Measurements from ENCODE around the gene AHDC1. TPM values are rescaled to one million over a fixed set of nuclear protein-coding genes. Genes with fewer than 3 reads are reported as not detected.

The AHDC1 gene
- 11.8 to 17.4 TPM (median 16.8 TPM) in 5 replicates for total RNA-seq (2022; extraction: Qiagen RNA extraction; ENCODE audit: low read depth)

GRCh38 chr1:27603681-27604578 is at the start of gene AHDC1:
Gene AHDC1 (minus strand): TSS chr1:27604144. CDS start chr1:27552115, 52,029 bp downstream.

GRCh38 chr1:27634985-27635367 is 31.0 kb upstream of the AHDC1 start, which contains the start of gene FGR:
Gene FGR (minus strand): TSS chr1:27635185. CDS start chr1:27623916, 11,269 bp downstream.

GRCh38 chr1:27489973-27490741 is 113.8 kb downstream of the AHDC1 start, which contains the start of gene WASF2:
Gene WASF2 (minus strand): TSS chr1:27490167. CDS start chr1:27428890, 61,277 bp downstream.

Other genes with a start within 250 kb of the AHDC1 start
- 6.8 to 9.6 TPM (median 9.2 TPM) in 5 replicates for gene MAP3K6, start 237.2 kb downstream of the AHDC1 start, total RNA-seq (2022; extraction: Qiagen RNA extraction; ENCODE audit: low read depth)
- not detected in 5 replicates for gene FCN3, start 229.3 kb downstream of the AHDC1 start, total RNA-seq (2022; extraction: Qiagen RNA extraction; ENCODE audit: low read depth)
- not detected in 5 replicates for gene CD164L2, start 220.8 kb downstream of the AHDC1 start, total RNA-seq (2022; extraction: Qiagen RNA extraction; ENCODE audit: low read depth)
- 1.6 to 2.3 TPM (median 1.8 TPM) in 5 replicates for gene GPR3, start 211.5 kb downstream of the AHDC1 start, total RNA-seq (2022; extraction: Qiagen RNA extraction; ENCODE audit: low read depth)
- gene WASF2, start 114.0 kb downstream of the AHDC1 start, total RNA-seq (2022; extraction: Qiagen RNA extraction; ENCODE audit: low read depth), result 40.1 to 52.5 TPM (median 48.7 TPM) in 5 replicates
- gene FGR, start 31.0 kb upstream of the AHDC1 start, total RNA-seq (2022; extraction: Qiagen RNA extraction; ENCODE audit: low read depth), result 0.05 to 0.08 TPM in 2 of 5 replicates, not detected in the others
- gene IFI6, start 68.0 kb upstream of the AHDC1 start, total RNA-seq (2022; extraction: Qiagen RNA extraction; ENCODE audit: low read depth), result 10.4 to 15.9 TPM (median 12.8 TPM) in 5 replicates
- 4.8 to 6.1 TPM (median 5.5 TPM) in 5 replicates for gene FAM76A, start 121.8 kb upstream of the AHDC1 start, total RNA-seq (2022; extraction: Qiagen RNA extraction; ENCODE audit: low read depth)
- gene STX12, start 169.1 kb upstream of the AHDC1 start, total RNA-seq (2022; extraction: Qiagen RNA extraction; ENCODE audit: low read depth), result 6.8 to 9.9 TPM (median 8.8 TPM) in 5 replicates
- gene PPP1R8, start 226.6 kb upstream of the AHDC1 start, total RNA-seq (2022; extraction: Qiagen RNA extraction; ENCODE audit: low read depth), result 36.7 to 44.4 TPM (median 41.1 TPM) in 5 replicates

Data from A549 treated with CpdA at 1 μM for 4 hours (cell line).